ENCODE results near the gene CCNG2. TPM values are rescaled to one million over a fixed set of nuclear protein-coding genes. Genes with fewer than 3 reads are reported as not detected.
A peak's percentile ranks its signal among the peaks of the same experiment; 100 is the strongest.
"Not testable (repeated sequence)": the region's sequence is repeated elsewhere in the genome, so short reads cannot be mapped to it uniquely, and the experiment has no call there.

CCNG2 gene
- total and polyA plus RNA-seq, 12 donors, result 5.4 to 69.2 (median 20.9) TPM

DNA sequence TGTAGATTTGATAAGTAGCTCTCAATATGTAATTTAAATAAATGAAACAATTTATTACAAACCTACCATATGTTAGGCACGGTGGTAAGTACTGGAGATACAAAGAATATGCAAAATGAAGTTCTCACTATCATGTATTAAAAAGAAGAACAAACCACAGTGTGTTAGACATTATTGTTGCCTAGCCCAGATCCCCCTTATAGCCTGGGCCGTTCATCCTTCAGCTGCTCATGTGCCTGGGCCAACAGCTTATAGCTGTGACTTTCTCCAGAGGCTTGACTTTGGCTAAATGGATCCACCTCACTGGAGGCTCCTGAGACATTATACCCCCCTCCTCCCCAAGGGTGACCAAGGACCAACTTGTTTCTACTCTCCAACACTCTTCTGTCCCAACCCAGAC is 29.8 kb upstream of the CCNG2 start:
- H3K9me3 ChIP-seq (replicated peaks in 1 of 3), result no peaks in the 10 kb centered on the region

DNA sequence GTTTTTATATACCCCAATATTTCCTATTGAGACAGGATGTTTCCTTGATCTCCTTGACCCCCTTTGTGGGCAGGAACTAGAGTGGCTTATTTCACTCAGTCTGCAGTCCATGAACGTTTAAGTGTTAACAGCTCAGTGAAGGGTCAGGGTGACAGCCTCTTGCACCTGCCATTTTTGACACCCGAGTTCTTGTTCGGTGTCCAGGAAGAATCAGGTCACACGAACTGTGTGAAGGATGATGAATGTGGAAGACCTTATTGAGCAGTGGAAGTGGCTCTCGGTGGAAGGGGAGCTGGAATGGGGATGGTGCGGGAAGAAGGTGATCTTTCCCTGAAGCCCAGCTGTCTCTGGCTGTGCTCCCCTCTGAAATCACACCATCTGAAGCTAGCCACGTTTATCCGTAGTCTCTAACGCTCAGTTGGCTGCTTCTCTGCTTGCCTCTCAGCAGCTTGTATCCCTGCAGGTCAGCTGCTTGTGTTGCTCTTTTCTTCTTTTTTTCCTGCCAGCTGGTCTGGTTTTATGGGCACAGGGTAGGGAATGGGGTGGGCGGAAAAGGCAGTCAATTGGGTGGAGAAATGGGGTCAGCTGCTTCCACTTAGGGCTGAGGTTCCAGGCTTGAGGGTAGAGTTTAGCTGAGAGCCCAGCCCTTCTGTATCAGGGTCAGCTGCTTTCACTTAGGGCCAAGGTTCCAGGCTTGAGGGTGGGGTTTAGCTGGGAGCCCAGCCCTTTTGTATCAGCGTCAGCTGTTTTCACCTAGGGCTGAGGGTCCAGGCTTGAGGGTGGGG is 29.0 kb upstream of the CCNG2 start:
- H3K36me3 ChIP-seq (replicated peaks in 1 of 2), result no peaks in the 10 kb centered on the region

More for the DNA sequence above, 29.8 kb upstream of the CCNG2 start:
- intact Hi-C loops (cut with DNase I), result no loop called here
- TF ChIP-seq POLR2A (IDR thresholded peaks at IDR 0.05), result no peak
- TF ChIP-seq, protein P1, sequence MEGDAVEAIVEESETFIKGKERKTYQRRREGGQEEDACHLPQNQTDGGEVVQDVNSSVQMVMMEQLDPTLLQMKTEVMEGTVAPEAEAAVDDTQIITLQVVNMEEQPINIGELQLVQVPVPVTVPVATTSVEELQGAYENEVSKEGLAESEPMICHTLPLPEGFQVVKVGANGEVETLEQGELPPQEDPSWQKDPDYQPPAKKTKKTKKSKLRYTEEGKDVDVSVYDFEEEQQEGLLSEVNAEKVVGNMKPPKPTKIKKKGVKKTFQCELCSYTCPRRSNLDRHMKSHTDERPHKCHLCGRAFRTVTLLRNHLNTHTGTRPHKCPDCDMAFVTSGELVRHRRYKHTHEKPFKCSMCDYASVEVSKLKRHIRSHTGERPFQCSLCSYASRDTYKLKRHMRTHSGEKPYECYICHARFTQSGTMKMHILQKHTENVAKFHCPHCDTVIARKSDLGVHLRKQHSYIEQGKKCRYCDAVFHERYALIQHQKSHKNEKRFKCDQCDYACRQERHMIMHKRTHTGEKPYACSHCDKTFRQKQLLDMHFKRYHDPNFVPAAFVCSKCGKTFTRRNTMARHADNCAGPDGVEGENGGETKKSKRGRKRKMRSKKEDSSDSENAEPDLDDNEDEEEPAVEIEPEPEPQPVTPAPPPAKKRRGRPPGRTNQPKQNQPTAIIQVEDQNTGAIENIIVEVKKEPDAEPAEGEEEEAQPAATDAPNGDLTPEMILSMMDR (IDR thresholded peaks at IDR 0.05), result no peak
- no peak for DNase-seq
- H3K27ac ChIP-seq, result peak overlapping the region in 2 of 5 donors; percentile 59 to 67
- no peaks in the 10 kb centered on the region for H3K36me3 ChIP-seq (replicated peaks in 1 of 2)
- H3K4me1 ChIP-seq (replicated peaks in 1 of 2), result no peaks in the 10 kb centered on the region
- 65 to 78% (median 73%) methylated on average over 2 of the region's 2 CpGs for WGBS, 4 donors
- no peak overlapping the region for H3K4me3 ChIP-seq
- no peaks in the 10 kb centered on the region for H3K27me3 ChIP-seq

DNA sequence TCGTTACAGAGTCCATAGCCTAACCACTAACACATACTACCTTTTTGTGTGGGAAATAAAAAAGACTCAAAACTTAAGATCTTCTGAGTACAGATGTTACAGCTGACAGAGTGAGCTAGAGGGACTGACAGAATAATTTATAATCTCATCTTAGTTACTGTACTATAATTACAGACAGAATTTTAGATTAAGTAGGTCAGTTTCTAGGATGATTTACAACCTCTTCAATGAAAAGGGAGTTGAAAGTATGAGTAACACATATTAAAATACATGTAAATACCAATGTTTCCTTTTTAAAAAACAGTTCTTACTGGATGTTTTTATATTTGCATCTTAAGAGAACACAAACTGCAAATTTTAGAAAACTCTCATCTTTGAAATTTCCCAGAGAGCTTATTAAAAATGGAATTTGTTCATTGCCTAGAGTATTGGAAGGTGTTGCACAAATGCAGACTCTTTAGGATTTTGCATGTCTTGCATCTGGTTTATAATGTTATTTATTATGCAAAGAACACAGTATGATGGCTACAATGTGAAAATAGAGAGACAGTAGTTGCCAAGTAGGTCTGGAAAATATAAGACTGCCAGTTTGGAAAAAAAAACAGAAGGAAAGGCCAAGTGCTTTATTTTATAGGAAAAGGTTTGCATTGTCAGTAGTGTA is 24.2 kb upstream of the CCNG2 start:
- intact Hi-C loops (cut with DNase I), result no loop called here
- Histone ChIP-seq H3K4me3 (no peak overlapping the region), H3K4me1 (replicated peaks in 1 of 2) (no peaks in the 10 kb centered on the region), H3K27me3 (no peaks in the 10 kb centered on the region), H3K27ac (no peak overlapping the region), H3K36me3 (replicated peaks in 1 of 2) (no peaks in the 10 kb centered on the region), H3K9me3 (replicated peaks in 1 of 3) (no peaks in the 10 kb centered on the region)
- no peak for DNase-seq
- TF ChIP-seq, protein P1 (IDR thresholded peaks at IDR 0.05), result no peak
- 54 to 77% (median 72%) methylated on average over 1 of the region's 1 CpG for WGBS, 4 donors

More for the DNA sequence above, 29.0 kb upstream of the CCNG2 start:
- intact Hi-C loops (cut with DNase I), result no loop called here
- Histone ChIP-seq H3K27me3 (no peaks in the 10 kb centered on the region), H3K9me3 (replicated peaks in 1 of 3) (no peaks in the 10 kb centered on the region), H3K4me1 (replicated peaks in 1 of 2) (no peaks in the 10 kb centered on the region), H3K27ac (peak overlapping the region in 1 of 5 donors; percentile 59), H3K4me3 (no peak overlapping the region)
- TF ChIP-seq, protein P1 (IDR thresholded peaks at IDR 0.05), result no peak
- no peak for TF ChIP-seq POLR2A (IDR thresholded peaks at IDR 0.05)
- no peak for DNase-seq
- 52 to 67% (median 64%) methylated on average over 11 of the region's 11 CpGs for WGBS, 4 donors

DNA sequence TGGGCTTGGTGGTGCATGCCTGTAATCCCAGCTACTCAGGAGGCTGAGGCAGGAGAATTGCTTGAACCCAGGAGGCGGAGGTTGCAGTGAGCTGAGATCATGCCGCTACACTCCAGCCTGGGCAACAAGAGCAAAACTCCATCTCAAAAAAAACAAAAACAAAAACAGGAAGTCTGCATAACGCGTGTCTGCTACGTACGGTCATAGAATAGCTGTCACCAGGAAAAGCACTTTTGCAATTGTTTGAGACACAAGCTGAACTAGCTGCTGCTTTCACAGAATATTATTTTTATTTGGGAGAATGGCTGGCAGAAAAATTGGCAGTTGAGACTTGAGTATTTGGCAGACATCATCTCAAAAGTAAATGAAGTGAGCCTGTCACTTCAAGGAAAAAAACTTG is 19.6 kb upstream of the CCNG2 start:
- H3K9me3 ChIP-seq (replicated peaks in 1 of 3); intact Hi-C loops (cut with DNase I); H3K27me3 ChIP-seq; H3K27ac ChIP-seq; H3K4me3 ChIP-seq; H3K4me1 ChIP-seq (replicated peaks in 1 of 2); DNase-seq; H3K36me3 ChIP-seq (replicated peaks in 1 of 2): not testable (repeated sequence)
- WGBS, 4 donors, result 53 to 69% (median 56%) methylated on average over 6 of the region's 6 CpGs
